HepG2 (cell line): ENCODE data around the gene FMNL2. TPM values are rescaled to one million over a fixed set of nuclear protein-coding genes. Genes with fewer than 3 reads are reported as not detected.
A peak's percentile ranks its signal among the peaks of the same experiment; 100 is the strongest.

Source experiments
- ATAC-seq: fragments of 200-7000 bp; cut with Tn5 transposase; 3 replicates; pipeline ENCODE4 v1.9.1; 2020; ENCODE audit warnings: mild to moderate bottlenecking, moderate library complexity
- BruUV-seq: library from RNA; stranded (reverse); fragments of 400-500 nt; replicated peaks from 2 replicates; lab custom pipeline; 2021; lab: Mats Ljungman, UMichigan
- CTCF ChIA-PET: fragments of 300-600 bp; formaldehyde crosslinking; extraction: SDS; loops from one replicate; lab custom pipeline; 2021; ENCODE audit warnings: low total read pairs, inconsistent platforms, low intra/inter-chr PET ratio; lab: Yijun Ruan, JAX
- POLR2A ChIA-PET: fragments of 350-600 bp; sonication (Branson Sonifier 250); formaldehyde crosslinking; loops from one replicate; lab custom pipeline; 2020; ENCODE audit warnings: antibody characterized with exemption, inconsistent platforms; lab: Yijun Ruan, JAX
- DNase-seq: peaks from one replicate; pipeline ENCODE4 v3.0.0-alpha.2; 2015; ENCODE audit warnings: low spot score
- FAIRE-seq: peaks from 3 replicates; lab custom pipeline; 2011; peaks lifted over from hg19 to GRCh38; lab: Jason Lieb, UNC
- H2AFZ ChIP-seq: one replicate; pipeline ENCODE4 v1.6.1; 2011; ENCODE audit warnings: low read length, inconsistent platforms
- H3K27ac ChIP-seq: fragments of 300-600 bp; 3 replicates; pipeline ENCODE4 v1.8.0; 2011; ENCODE audit warnings: mixed run types, mild to moderate bottlenecking, mixed read lengths, low read length, inconsistent platforms; ENCODE audit not compliant: insufficient read depth; ENCODE audit errors: extremely low read length
- H3K27me3 ChIP-seq, 2 experiments: fragments of 200-600 bp in 1 of 2; 2 replicates in 1 of 2; 3 replicates in 1 of 2; pipeline versions ENCODE4 v1.6.0 to v1.8.0; 2011; ENCODE audit warnings: low read length in 2 of 2, mild to moderate bottlenecking in 2 of 2, moderate library complexity in 2 of 2, inconsistent platforms in 1 of 2; ENCODE audit not compliant: insufficient read depth in 2 of 2, control insufficient read depth in 1 of 2
- H3K36me3 ChIP-seq, 2 experiments: fragments of 200-600 bp in 1 of 2; replicated peaks in 1 of 2; 2 replicates in 1 of 2; 3 replicates in 1 of 2; pipeline versions ENCODE4 v1.5.1 to v1.8.0; 2011; ENCODE audit warnings: low read length in 2 of 2, inconsistent platforms in 1 of 2; ENCODE audit not compliant: insufficient read depth in 2 of 2, control insufficient read depth in 1 of 2
- H3K4me1 ChIP-seq: 2 replicates; pipeline ENCODE4 v1.5.1; 2012; ENCODE audit warnings: low read length, inconsistent platforms; ENCODE audit not compliant: insufficient read depth
- H3K4me2 ChIP-seq: 2 replicates; pipeline ENCODE4 v1.6.0; 2011; ENCODE audit warnings: low read depth, low read length, inconsistent platforms
- H3K4me3 ChIP-seq, 3 experiments: fragments of 200-600 bp in 1 of 3; sonication (generic), shearing (Covaris generic) in 1 of 3; replicated peaks in 1 of 3; 2 replicates each; pipeline ENCODE4 v1.5.1; 2011 to 2016; ENCODE audit warnings: low read length in 3 of 3, inconsistent platforms in 2 of 3, low read depth in 2 of 3, mild to moderate bottlenecking in 2 of 3, control low read depth in 1 of 3, mixed read lengths in 1 of 3; ENCODE audit not compliant: insufficient read depth in 1 of 3
- H3K79me2 ChIP-seq: one replicate; pipeline ENCODE4 v1.6.1; 2011; ENCODE audit warnings: low read length, inconsistent platforms; ENCODE audit not compliant: insufficient read depth
- H3K9ac ChIP-seq: 2 replicates; pipeline ENCODE4 v1.6.0; 2011; ENCODE audit warnings: mild to moderate bottlenecking, low read depth, low read length, inconsistent platforms; ENCODE audit not compliant: insufficient read depth
- H3K9me3 ChIP-seq: 2 replicates; pipeline ENCODE4 v1.5.1; 2012; ENCODE audit warnings: mild to moderate bottlenecking, low read length
- H4K20me1 ChIP-seq: 2 replicates; pipeline ENCODE4 v1.6.0; 2011; ENCODE audit warnings: inconsistent platforms, mild to moderate bottlenecking, low read length, moderate library complexity; ENCODE audit not compliant: insufficient read depth
- ASH2L ChIP-seq: fragments of 300-600, 200-600 bp; sonication (generic); IDR thresholded peaks from 2 replicates; pipeline ENCODE4 v1.7.0; 2017; ENCODE audit warnings: low read depth, mild to moderate bottlenecking, moderate library complexity, mixed read lengths, low read length; ENCODE audit not compliant: insufficient read length
- HMG20B ChIP-seq: conservative IDR thresholded peaks from 2 replicates; pipeline ENCODE4 v1.6.1; 2016; ENCODE audit warnings: missing genetic modification reagents, missing compliant biosample characterization
- HNF4A ChIP-seq: sonication (generic); formaldehyde crosslinking; IDR thresholded peaks from 2 replicates; pipeline ENCODE4 v1.4.0; 2020; ENCODE audit warnings: missing genetic modification reagents
- KMT2B ChIP-seq: IDR thresholded peaks from 2 replicates; pipeline ENCODE4 v1.6.1; 2016; ENCODE audit warnings: missing genetic modification reagents, missing compliant biosample characterization
- MTF1 ChIP-seq: sonication (generic); formaldehyde crosslinking; IDR thresholded peaks from 2 replicates; pipeline ENCODE4 v1.5.0; 2020; ENCODE audit warnings: missing genetic modification reagents
- RFX3 ChIP-seq: IDR thresholded peaks from 2 replicates; pipeline ENCODE4 v1.6.1; 2016; ENCODE audit warnings: missing biosample characterization, missing genetic modification reagents
- ZNF644 ChIP-seq: IDR thresholded peaks from 2 replicates; pipeline ENCODE4 v1.6.1; 2016; ENCODE audit warnings: low read depth
- WGBS: methylation state at CpG from one replicate; pipeline ENCODE4 v1.1.6; 2017; ENCODE audit warnings: low lambda C conversion rate; 5-methylcytosine and 5-hydroxymethylcytosine counted together
- in situ Hi-C: cut with HindIII; loops from 2 replicates; pipeline ENCODE4 v1.10.0; 2017; ENCODE audit warnings: low pct_unique_long_range_greater_than_20kb; ENCODE audit not compliant: extremely low pct_ligation_motif_present
- intact Hi-C: fragments of 100-400 bp; cut with micrococcal nuclease; formaldehyde crosslinking; loops from one replicate; pipeline ENCODE4 v1.10.0; 2022; ENCODE audit not compliant: unreplicated experiment
- polyA plus RNA-seq, 8 experiments: library from polyadenylated mRNA; depleted of rRNA in 3 of 8; stranded (reverse) in 7 of 8; unstranded in 1 of 8; fragments of >200 nt; fragmentation: Illumina TruSeq in 4 of 8; extraction: Trizol in 4 of 8; gene quantifications; 2 replicates each; pipeline versions ENCODE4 v1.2.1 to v1.2.3, GENCODE V29; 2011 to 2016; ENCODE audit warnings: low read depth in 4 of 8, missing spikeins in 1 of 8, mixed read lengths in 1 of 8; ENCODE audit not compliant: insufficient read depth in 1 of 8
- total RNA-seq, 5 experiments: library from RNA; depleted of rRNA; stranded (reverse); fragments of >200 nt; fragmentation: Illumina TruSeq; extraction: Trizol; gene quantifications; 2 replicates each; pipeline ENCODE4 v1.2.3, GENCODE V29; 2016; ENCODE audit warnings: low read depth in 1 of 5
- TF ChIP-seq, protein P1 (sequence below): sonication (generic); formaldehyde crosslinking; IDR thresholded peaks from 2 replicates; pipeline ENCODE4 v1.8.0; 2022; ENCODE audit warnings: mild to moderate bottlenecking, missing genetic modification reagents, borderline replicate concordance
- TF ChIP-seq, protein P2 (sequence below): sonication (generic); formaldehyde crosslinking; IDR thresholded peaks from 2 replicates; pipeline ENCODE4 v1.5.1; 2020; ENCODE audit warnings: missing genetic modification reagents, mild to moderate bottlenecking, borderline replicate concordance

FMNL2 gene
- total and polyA plus RNA-seq, 2 of the 13 experiments (the other 11 are each of a cell fraction or from before 2014, with no cell fraction given), result 66.5 to 67.7 TPM

DNA sequence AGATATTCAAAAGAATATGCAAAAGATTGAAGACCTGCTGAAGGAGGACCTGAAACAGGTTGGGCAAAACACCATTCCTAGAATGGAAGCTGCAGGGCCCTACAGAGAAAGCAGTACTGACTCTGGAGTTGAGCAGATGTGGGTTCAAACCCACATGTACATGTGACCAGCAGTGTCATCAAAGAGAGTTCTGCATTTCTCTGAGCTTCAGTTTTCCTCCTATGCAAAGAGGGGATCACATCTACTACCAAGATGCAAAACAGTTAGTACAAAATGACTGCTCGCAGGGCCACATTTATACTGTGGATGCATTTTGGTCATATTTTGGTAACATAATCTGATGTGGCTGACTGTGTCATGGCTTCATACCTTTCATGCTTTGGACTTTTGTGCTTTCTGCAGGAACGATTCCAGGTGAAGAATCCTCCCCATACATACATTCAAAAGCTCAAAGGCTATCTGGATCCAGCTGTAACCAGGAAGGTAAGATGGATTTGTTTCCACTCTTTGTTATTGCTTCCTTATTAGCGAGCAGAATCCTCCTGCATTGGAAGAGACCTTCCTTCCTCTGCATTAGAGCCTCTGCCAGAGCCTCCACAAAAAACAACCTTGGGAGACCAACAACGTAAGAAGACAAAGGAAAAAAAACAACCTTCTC lies 207.5 kb downstream of the FMNL2 start:
- peaks cover 22 to 41% of the 10 kb centered on the region in 2 experiments for H3K36me3 ChIP-seq
- 0 out of 2 replicates have a peak, but pooled peaks have one; percentile 4 for TF ChIP-seq HNF4A (CRISPR knock-in tag)
- TF ChIP-seq MTF1 (CRISPR knock-in tag), result no peak
- TF ChIP-seq, protein P1, sequence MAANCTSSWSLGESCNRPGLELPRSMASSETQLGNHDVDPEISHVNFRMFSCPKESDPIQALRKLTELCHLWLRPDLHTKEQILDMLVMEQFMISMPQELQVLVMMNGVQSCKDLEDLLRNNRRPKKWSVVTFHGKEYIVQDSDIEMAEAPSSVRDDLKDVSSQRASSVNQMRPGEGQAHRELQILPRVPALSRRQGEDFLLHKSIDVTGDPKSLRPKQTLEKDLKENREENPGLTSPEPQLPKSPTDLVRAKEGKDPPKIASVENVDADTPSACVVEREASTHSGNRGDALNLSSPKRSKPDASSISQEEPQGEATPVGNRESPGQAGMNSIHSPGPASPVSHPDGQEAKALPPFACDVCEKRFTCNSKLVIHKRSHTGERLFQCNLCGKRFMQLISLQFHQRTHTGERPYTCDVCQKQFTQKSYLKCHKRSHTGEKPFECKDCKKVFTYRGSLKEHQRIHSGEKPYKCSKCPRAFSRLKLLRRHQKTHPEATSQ (CRISPR knock-in tag), result 0 out of 2 replicates have a peak, but pooled peaks have one; percentile 39
- TF ChIP-seq HMG20B, result 0 out of 2 replicates have a peak, but pooled peaks have one; percentile 11
- TF ChIP-seq RFX3, result 0 out of 2 replicates have a peak, but pooled peaks have one; percentile 19
- TF ChIP-seq ZNF644 (CRISPR knock-in tag), result peak; percentile 22; the same call in 1 of the 2 replicates
- TF ChIP-seq, protein P2, sequence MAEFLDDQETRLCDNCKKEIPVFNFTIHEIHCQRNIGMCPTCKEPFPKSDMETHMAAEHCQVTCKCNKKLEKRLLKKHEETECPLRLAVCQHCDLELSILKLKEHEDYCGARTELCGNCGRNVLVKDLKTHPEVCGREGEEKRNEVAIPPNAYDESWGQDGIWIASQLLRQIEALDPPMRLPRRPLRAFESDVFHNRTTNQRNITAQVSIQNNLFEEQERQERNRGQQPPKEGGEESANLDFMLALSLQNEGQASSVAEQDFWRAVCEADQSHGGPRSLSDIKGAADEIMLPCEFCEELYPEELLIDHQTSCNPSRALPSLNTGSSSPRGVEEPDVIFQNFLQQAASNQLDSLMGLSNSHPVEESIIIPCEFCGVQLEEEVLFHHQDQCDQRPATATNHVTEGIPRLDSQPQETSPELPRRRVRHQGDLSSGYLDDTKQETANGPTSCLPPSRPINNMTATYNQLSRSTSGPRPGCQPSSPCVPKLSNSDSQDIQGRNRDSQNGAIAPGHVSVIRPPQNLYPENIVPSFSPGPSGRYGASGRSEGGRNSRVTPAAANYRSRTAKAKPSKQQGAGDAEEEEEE (CRISPR knock-in tag), result no peak
- TF ChIP-seq ASH2L, result peak; percentile 7
- 0 out of 2 replicates have a peak, but pooled peaks have one; percentile 29 for TF ChIP-seq KMT2B (CRISPR knock-in tag)
- 79% methylated on average over 4 of the region's 4 CpGs for whole genome bisulfite sequencing
- peaks cover 30% of the 10 kb centered on the region for H3K4me1 ChIP-seq
- no peak overlapping the region for H3K9ac ChIP-seq
- no peaks in the 10 kb centered on the region for H3K9me3 ChIP-seq
- ATAC-seq (peak; percentile 14; the same call in 2 of the 3 replicates), FAIRE-seq (no peak), DNase-seq (peak; percentile 40)
- H3K4me2 ChIP-seq, result no peak overlapping the region
- H2AFZ ChIP-seq, result no peak overlapping the region
- intact Hi-C loops (no loop called here), in situ Hi-C loops (no loop called here)
- BruUV-seq, result no TSS peak
- peak overlapping the region; percentile 41 for H3K27ac ChIP-seq
- peaks cover 26% of the 10 kb centered on the region for H3K79me2 ChIP-seq
- POLR2A ChIA-PET, result interaction anchor here (1.0 to 1.8 kb wide), 2 partner anchors 56 to 132 kb away, joined by 5 read pairs; no protein-coding TSS in a partner anchor
- no peaks in the 10 kb centered on the region for H4K20me1 ChIP-seq
- CTCF ChIA-PET, result no interaction called here
- no peak overlapping the region for H3K4me3 ChIP-seq
- H3K27me3 ChIP-seq, result no peaks in the 10 kb centered on the region
